ENCODE measurements around the gene TMEM200A.

TMEM200A gene

DNA sequence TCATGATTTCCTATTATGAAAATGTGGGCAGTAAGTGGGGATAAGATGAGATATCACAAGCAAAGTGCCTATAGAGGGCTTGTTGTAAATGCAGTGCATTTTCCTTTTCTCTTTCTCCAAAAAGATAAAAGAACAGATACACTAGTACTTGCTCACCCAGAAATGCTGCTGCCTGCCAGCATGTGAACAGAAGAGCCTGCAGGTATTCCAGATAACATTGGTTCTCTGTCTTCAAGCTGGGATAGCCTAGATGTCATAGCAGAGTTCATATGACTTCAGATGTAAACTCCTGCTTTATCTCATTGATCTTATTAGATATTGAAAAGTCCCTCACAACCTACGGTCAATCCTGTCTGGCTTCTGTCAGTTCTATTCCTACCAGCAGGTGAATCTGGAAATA lies 123.7 kb downstream of the TMEM200A start:
- DNase-seq (ENCODE audit: low read depth, low spot score), result no peak

Data from smooth muscle cell of the brain vasculature (primary cell).